Trophoblast cell (in vitro differentiated cells and primary cell): ENCODE data around the gene STX16.

Experiments
- DNase-seq, 2 donors: peaks; one replicate each; pipeline ENCODE4 v3.0.0-alpha.2; 2016
- H2AFZ ChIP-seq: 2 replicates; pipeline ENCODE4 v1.6.1; 2013; ENCODE audit warnings: low read length, moderate library complexity, mild to moderate bottlenecking; ENCODE audit not compliant: insufficient read depth, poor library complexity
- H2AK5ac ChIP-seq: 2 replicates; pipeline ENCODE4 v1.6.1; 2013; ENCODE audit warnings: mild to moderate bottlenecking, low read length
- H2BK120ac ChIP-seq: 2 replicates; pipeline ENCODE4 v1.6.1; 2013; ENCODE audit warnings: low read length, mild to moderate bottlenecking, moderate library complexity; ENCODE audit not compliant: insufficient read depth, poor library complexity
- H2BK12ac ChIP-seq: 2 replicates; pipeline ENCODE4 v1.6.1; 2013; ENCODE audit warnings: mild to moderate bottlenecking, low read length, moderate library complexity
- H2BK5ac ChIP-seq: 2 replicates; pipeline ENCODE4 v1.6.1; 2013; ENCODE audit warnings: low read length, low read depth, moderate library complexity, mild to moderate bottlenecking; ENCODE audit not compliant: poor library complexity
- H3K14ac ChIP-seq: 2 replicates; pipeline ENCODE4 v1.6.1; 2013; ENCODE audit warnings: mild to moderate bottlenecking, low read length
- H3K18ac ChIP-seq: 2 replicates; pipeline ENCODE4 v1.6.1; 2013; ENCODE audit warnings: mild to moderate bottlenecking, low read length
- H3K23ac ChIP-seq: 2 replicates; pipeline ENCODE4 v1.6.1; 2013; ENCODE audit warnings: low read length
- H3K27ac ChIP-seq: 2 replicates; pipeline ENCODE4 v1.5.1; 2013; ENCODE audit warnings: low read depth, mild to moderate bottlenecking, inconsistent platforms, low read length, moderate library complexity
- H3K27me3 ChIP-seq: 2 replicates; pipeline ENCODE4 v1.6.1; 2013; ENCODE audit warnings: inconsistent platforms, mild to moderate bottlenecking, low read length, moderate library complexity; ENCODE audit not compliant: insufficient read depth
- H3K36me3 ChIP-seq, 2 experiments: 1 replicate in 1 of 2; 2 replicates in 1 of 2; pipeline ENCODE4 v1.6.1; 2013; ENCODE audit warnings: low read length in 2 of 2, mild to moderate bottlenecking in 2 of 2, moderate library complexity in 1 of 2; ENCODE audit not compliant: insufficient read depth in 2 of 2, control insufficient read depth in 1 of 2
- H3K4ac ChIP-seq: 2 replicates; pipeline ENCODE4 v1.6.1; 2013; ENCODE audit warnings: low read depth, mild to moderate bottlenecking, low read length, moderate library complexity
- H3K4me1 ChIP-seq, 2 experiments: 1 replicate in 1 of 2; 2 replicates in 1 of 2; pipeline ENCODE4 v1.6.1; 2013; ENCODE audit warnings: low read length in 2 of 2, mild to moderate bottlenecking in 2 of 2, moderate library complexity in 1 of 2; ENCODE audit not compliant: insufficient read depth in 2 of 2, control insufficient read depth in 1 of 2
- H3K4me2 ChIP-seq: 2 replicates; pipeline ENCODE4 v1.6.1; 2013; ENCODE audit warnings: inconsistent platforms, mild to moderate bottlenecking, low read length, moderate library complexity
- H3K4me3 ChIP-seq: 2 replicates; pipeline ENCODE4 v1.5.1; 2013; ENCODE audit warnings: mild to moderate bottlenecking, low read depth, low read length, inconsistent platforms
- H3K79me1 ChIP-seq: one replicate; pipeline ENCODE4 v1.6.1; 2013; ENCODE audit warnings: low read length
- H3K79me2 ChIP-seq: 2 replicates; pipeline ENCODE4 v1.6.1; 2013; ENCODE audit warnings: low read length, mild to moderate bottlenecking; ENCODE audit not compliant: control insufficient read depth, insufficient read depth, poor library complexity
- H3K9ac ChIP-seq: 2 replicates; pipeline ENCODE4 v1.6.1; 2013; ENCODE audit warnings: mild to moderate bottlenecking, low read length
- H3K9me3 ChIP-seq: 2 replicates; pipeline ENCODE4 v1.6.1; 2013; ENCODE audit warnings: low read depth, mild to moderate bottlenecking, control low read depth, inconsistent platforms, low read length; ENCODE audit not compliant: insufficient read depth
- H4K12ac ChIP-seq: 2 replicates; pipeline ENCODE4 v1.6.1; 2013; ENCODE audit warnings: low read depth, mild to moderate bottlenecking, low read length, moderate library complexity
- H4K8ac ChIP-seq: 2 replicates; pipeline ENCODE4 v1.6.1; 2013; ENCODE audit warnings: low read depth, mild to moderate bottlenecking, low read length, moderate library complexity
- H4K91ac ChIP-seq: one replicate; pipeline ENCODE4 v1.6.1; 2013; ENCODE audit warnings: low read depth, mild to moderate bottlenecking, low read length, moderate library complexity
- WGBS: extraction: QIAGEN DNeasy Blood & Tissue Kit; methylation state at CpG from one replicate; pipeline ENCODE4 v1.1.7; 2013; ENCODE audit warnings: missing lambda C conversion rate; ENCODE audit not compliant: insufficient read length, insufficient coverage; ENCODE audit errors: extremely low coverage; 5-methylcytosine and 5-hydroxymethylcytosine counted together

STX16 gene

GRCh38 chr20:58621906-58622548 is 29.1 kb upstream of the STX16 start:
- Histone ChIP-seq H3K23ac (no peak overlapping the region), H3K27me3 (no peaks in the 10 kb centered on the region), H3K9ac (no peak overlapping the region), H3K4ac (no peak overlapping the region), H3K18ac (no peak overlapping the region), H2BK120ac (no peak overlapping the region), H4K91ac (peak overlapping the region; percentile 21), H3K9me3 (peaks cover 18% of the 10 kb centered on the region), H2AFZ (no peak overlapping the region), H3K4me3 (no peak overlapping the region), H3K4me1 (peaks cover 20 to 25% of the 10 kb centered on the region in 2 experiments), H2AK5ac (no peak overlapping the region), H3K79me1 (peaks cover 20% of the 10 kb centered on the region), H3K36me3 (peaks cover 0 to 5% of the 10 kb centered on the region in 2 experiments), H4K12ac (no peak overlapping the region), H3K4me2 (no peak overlapping the region), H4K8ac (no peak overlapping the region), H2BK12ac (no peak overlapping the region), H3K27ac (no peak overlapping the region), H3K14ac (no peak overlapping the region), H3K79me2 (peaks cover 2% of the 10 kb centered on the region), H2BK5ac (no peak overlapping the region)
- no CpG with 5 or more reads among the region's 9 CpGs for WGBS
- peak in 1 of 2 donors; percentile 7 for DNase-seq

DNA sequence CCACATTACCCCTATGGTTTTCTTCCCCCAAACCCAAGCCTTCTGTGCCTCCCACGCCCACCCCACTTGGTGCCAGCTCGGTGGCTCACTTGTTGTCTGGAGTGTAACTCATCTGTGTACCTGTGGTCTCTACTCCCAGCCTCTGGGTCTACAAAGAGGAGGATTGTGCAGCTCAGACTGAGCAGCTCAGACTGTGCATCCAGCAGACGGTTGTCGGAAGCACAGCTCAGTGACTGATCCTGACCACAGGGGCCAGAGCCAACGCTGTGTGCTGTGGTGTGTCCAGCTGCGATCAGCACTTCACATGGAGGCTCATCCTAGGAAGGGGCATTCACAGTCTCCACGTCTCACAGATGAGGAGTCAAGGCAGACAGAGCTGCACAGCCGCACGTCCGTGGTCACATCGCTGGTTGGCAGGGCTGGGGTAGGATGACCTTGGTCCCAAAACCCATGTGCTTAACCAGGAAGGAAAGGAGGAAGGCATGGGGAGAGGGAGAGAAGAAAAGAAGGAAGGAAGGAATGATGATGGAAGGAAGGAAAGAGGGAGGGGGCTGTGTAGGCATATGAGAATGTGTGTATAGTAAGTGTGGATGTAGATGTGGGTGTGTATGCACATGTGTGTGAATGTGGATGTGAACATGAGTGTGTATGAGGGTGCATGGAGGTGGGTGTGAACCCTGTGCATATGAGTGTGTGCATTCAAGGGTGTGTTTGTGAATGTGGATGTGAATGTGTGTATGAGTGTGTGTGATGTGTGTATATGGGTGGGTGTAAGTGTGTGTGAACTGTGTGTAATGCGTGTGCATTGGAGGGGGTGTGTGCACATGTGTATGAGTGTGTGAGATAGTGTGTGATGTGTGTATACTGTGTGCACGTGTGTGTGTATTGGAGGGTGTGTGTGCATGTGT is 28.2 kb upstream of the STX16 start:
- Histone ChIP-seq H3K36me3 (peaks cover 0 to 5% of the 10 kb centered on the region in 2 experiments), H3K9me3 (peaks cover 16% of the 10 kb centered on the region), H3K9ac (no peak overlapping the region), H3K27ac (no peak overlapping the region), H2BK12ac (peak overlapping the region; percentile 73), H2BK5ac (peak overlapping the region; percentile 17), H3K18ac (peak overlapping the region; percentile 58), H4K91ac (peak overlapping the region; percentile 47), H4K12ac (no peak overlapping the region), H3K23ac (peak overlapping the region; percentile 4), H3K4me3 (peak overlapping the region; percentile 4), H3K4me2 (no peak overlapping the region), H2AFZ (no peak overlapping the region), H3K4ac (no peak overlapping the region), H3K14ac (peak overlapping the region; percentile 14), H3K79me2 (peaks cover 2% of the 10 kb centered on the region), H3K27me3 (no peaks in the 10 kb centered on the region), H2BK120ac (peak overlapping the region; percentile 46), H2AK5ac (peak overlapping the region; percentile 11), H3K4me1 (peaks cover 20 to 25% of the 10 kb centered on the region in 2 experiments), H4K8ac (peak overlapping the region; percentile 1), H3K79me1 (peaks cover 20% of the 10 kb centered on the region)
- DNase-seq, result no peak
- WGBS, result no CpG with 5 or more reads among the region's 13 CpGs

GRCh38 chr20:58623579-58624473 is 27.3 kb upstream of the STX16 start:
- peak overlapping the region; percentile 95 for H2BK5ac ChIP-seq
- H3K36me3 ChIP-seq, result peaks cover 0 to 5% of the 10 kb centered on the region in 2 experiments
- H2BK120ac ChIP-seq, result peak overlapping the region; percentile 95
- H3K27ac ChIP-seq, result peak overlapping the region; percentile 75
- no peak overlapping the region for H2AFZ ChIP-seq
- H3K4ac ChIP-seq, result peak overlapping the region; percentile 56
- peak; percentile 83 to 87 for DNase-seq
- H3K27me3 ChIP-seq, result no peaks in the 10 kb centered on the region
- no peak overlapping the region for H3K9ac ChIP-seq
- H3K9me3 ChIP-seq, result peaks cover 16% of the 10 kb centered on the region
- H3K23ac ChIP-seq, result peak overlapping the region; percentile 4
- peaks cover 20% of the 10 kb centered on the region for H3K79me1 ChIP-seq
- WGBS, result no CpG with 5 or more reads among the region's 29 CpGs
- H3K4me3 ChIP-seq, result peak overlapping the region; percentile 4
- peak overlapping the region; percentile 69 for H3K14ac ChIP-seq
- H3K79me2 ChIP-seq, result peaks cover 2% of the 10 kb centered on the region
- peak overlapping the region; percentile 66 for H4K8ac ChIP-seq
- H4K12ac ChIP-seq, result peak overlapping the region; percentile 3
- peak overlapping the region; percentile 61 for H3K18ac ChIP-seq
- H3K4me1 ChIP-seq, result peaks cover 20 to 25% of the 10 kb centered on the region in 2 experiments
- peak overlapping the region; percentile 20 for H3K4me2 ChIP-seq
- H4K91ac ChIP-seq, result peak overlapping the region; percentile 98
- peak overlapping the region; percentile 60 for H2AK5ac ChIP-seq
- H2BK12ac ChIP-seq, result peak overlapping the region; percentile 93

GRCh38 chr20:58624687-58625086 is 26.4 kb upstream of the STX16 start:
- Histone ChIP-seq H2BK12ac (peak overlapping the region; percentile 93), H4K12ac (no peak overlapping the region), H2BK5ac (peak overlapping the region; percentile 37), H4K8ac (peak overlapping the region; percentile 66), H3K4me1 (peaks cover 16 to 25% of the 10 kb centered on the region in 2 experiments), H3K14ac (peak overlapping the region; percentile 69), H2AK5ac (peak overlapping the region; percentile 61), H3K27ac (no peak overlapping the region), H3K4me3 (no peak overlapping the region), H4K91ac (peak overlapping the region; percentile 98), H2BK120ac (peak overlapping the region; percentile 95), H3K79me2 (peaks cover 2% of the 10 kb centered on the region), H3K23ac (no peak overlapping the region), H3K9me3 (peaks cover 16% of the 10 kb centered on the region), H2AFZ (no peak overlapping the region), H3K79me1 (peaks cover 16% of the 10 kb centered on the region), H3K36me3 (peaks cover 0 to 5% of the 10 kb centered on the region in 2 experiments), H3K4ac (peak overlapping the region; percentile 56), H3K9ac (no peak overlapping the region), H3K4me2 (no peak overlapping the region), H3K27me3 (no peaks in the 10 kb centered on the region), H3K18ac (peak overlapping the region; percentile 44)
- DNase-seq, result no peak
- WGBS, result no CpG with 5 or more reads among the region's 10 CpGs
